ENCODE measurements around the gene BIRC6.

The BIRC6 gene

GRCh38 chr2:32442020-32442467, 85.2 kb downstream of the BIRC6 start:
- Histone ChIP-seq H3K79me2 (ENCODE audit: insufficient read depth, low read length) (no peaks in the 10 kb centered on the region), H3K9ac (ENCODE audit: low read length) (no peak overlapping the region), H3K27me3 (ENCODE audit: insufficient read depth, low read length) (no peaks in the 10 kb centered on the region), H4K20me1 (ENCODE audit: insufficient read depth, low read length) (no peaks in the 10 kb centered on the region), H3K4me1 (ENCODE audit: insufficient read depth, low read length, severe bottlenecking) (no peaks in the 10 kb centered on the region), H3K4me3 (ENCODE audit: low read depth, low read length, poor library complexity, severe bottlenecking) (no peak overlapping the region), H3K4me2 (ENCODE audit: low read length) (no peak overlapping the region), H3F3A (ENCODE audit: insufficient read depth, low read length) (no peaks in the 10 kb centered on the region), H3K9me3 (ENCODE audit: low read length) (no peaks in the 10 kb centered on the region), H2AFZ (ENCODE audit: low read length) (no peak overlapping the region), H3K27ac (ENCODE audit: low read depth, low read length, poor library complexity, severe bottlenecking) (no peak overlapping the region), H3K9me2 (ENCODE audit: low read depth, low read length) (no peaks in the 10 kb centered on the region), H3K36me3 (ENCODE audit: insufficient read depth, low read length) (peaks cover 89% of the 10 kb centered on the region)
- TF ChIP-seq EZH2 (IDR thresholded peaks at IDR 0.05; ENCODE audit: borderline replicate concordance, low read length) (no peak), CTCF (IDR thresholded peaks at IDR 0.05; ENCODE audit: low read length) (no peak)

GRCh38 chr2:32446369-32446768, 89.5 kb downstream of the BIRC6 start:
- no peak overlapping the region for H3K4me2 ChIP-seq (ENCODE audit: low read length)
- TF ChIP-seq EZH2 (IDR thresholded peaks at IDR 0.05; ENCODE audit: borderline replicate concordance, low read length) (no peak), CTCF (IDR thresholded peaks at IDR 0.05; ENCODE audit: low read length) (no peak)
- no peaks in the 10 kb centered on the region for H3K27me3 ChIP-seq (ENCODE audit: insufficient read depth, low read length)
- no peaks in the 10 kb centered on the region for H3F3A ChIP-seq (ENCODE audit: insufficient read depth, low read length)
- no peaks in the 10 kb centered on the region for H3K9me3 ChIP-seq (ENCODE audit: low read length)
- H3K4me1 ChIP-seq (ENCODE audit: insufficient read depth, low read length, severe bottlenecking): no peaks in the 10 kb centered on the region
- no peak overlapping the region for H2AFZ ChIP-seq (ENCODE audit: low read length)
- H3K79me2 ChIP-seq (ENCODE audit: insufficient read depth, low read length): no peaks in the 10 kb centered on the region
- no peaks in the 10 kb centered on the region for H3K9me2 ChIP-seq (ENCODE audit: low read depth, low read length)
- H4K20me1 ChIP-seq (ENCODE audit: insufficient read depth, low read length): no peaks in the 10 kb centered on the region
- no peak overlapping the region for H3K27ac ChIP-seq (ENCODE audit: low read depth, low read length, poor library complexity, severe bottlenecking)
- H3K9ac ChIP-seq (ENCODE audit: low read length): no peak overlapping the region
- peaks cover 79% of the 10 kb centered on the region for H3K36me3 ChIP-seq (ENCODE audit: insufficient read depth, low read length)
- H3K4me3 ChIP-seq (ENCODE audit: low read depth, low read length, poor library complexity, severe bottlenecking): no peak overlapping the region

GRCh38 chr2:32450851-32451250, 94.0 kb downstream of the BIRC6 start:
- Histone ChIP-seq H3K36me3 (ENCODE audit: insufficient read depth, low read length) (peaks cover 60% of the 10 kb centered on the region), H3K4me1 (ENCODE audit: insufficient read depth, low read length, severe bottlenecking) (no peaks in the 10 kb centered on the region), H3K4me3 (ENCODE audit: low read depth, low read length, poor library complexity, severe bottlenecking) (no peak overlapping the region), H3K9me3 (ENCODE audit: low read length) (no peaks in the 10 kb centered on the region), H3K9me2 (ENCODE audit: low read depth, low read length) (no peaks in the 10 kb centered on the region), H3K9ac (ENCODE audit: low read length) (no peak overlapping the region), H3F3A (ENCODE audit: insufficient read depth, low read length) (no peaks in the 10 kb centered on the region), H3K27ac (ENCODE audit: low read depth, low read length, poor library complexity, severe bottlenecking) (no peak overlapping the region), H3K4me2 (ENCODE audit: low read length) (no peak overlapping the region), H3K79me2 (ENCODE audit: insufficient read depth, low read length) (no peaks in the 10 kb centered on the region), H4K20me1 (ENCODE audit: insufficient read depth, low read length) (no peaks in the 10 kb centered on the region), H2AFZ (ENCODE audit: low read length) (no peak overlapping the region), H3K27me3 (ENCODE audit: insufficient read depth, low read length) (no peaks in the 10 kb centered on the region)
- TF ChIP-seq CTCF (IDR thresholded peaks at IDR 0.05; ENCODE audit: low read length) (no peak), EZH2 (IDR thresholded peaks at IDR 0.05; ENCODE audit: borderline replicate concordance, low read length) (no peak)

Data from OCI-LY1 (cell line).